Loucy (cell line): Measurements from ENCODE around the gene ATXN7L2.

Source experiments
- EZH2phosphoT487 ChIP-seq: fragments of 200-600 bp; IDR thresholded peaks from 2 replicates; pipeline ENCODE4 v1.6.1; 2018; ENCODE audit warnings: antibody characterized with exemption, mild to moderate bottlenecking, moderate library complexity, borderline replicate concordance
- TF ChIP-seq, protein P1 (sequence below): fragments of 200-600 bp; sonication (generic); conservative IDR thresholded peaks from 2 replicates; pipeline ENCODE4 v1.5.1; 2014; ENCODE audit warnings: mild to moderate bottlenecking, antibody characterized with exemption, low read length

DNA sequence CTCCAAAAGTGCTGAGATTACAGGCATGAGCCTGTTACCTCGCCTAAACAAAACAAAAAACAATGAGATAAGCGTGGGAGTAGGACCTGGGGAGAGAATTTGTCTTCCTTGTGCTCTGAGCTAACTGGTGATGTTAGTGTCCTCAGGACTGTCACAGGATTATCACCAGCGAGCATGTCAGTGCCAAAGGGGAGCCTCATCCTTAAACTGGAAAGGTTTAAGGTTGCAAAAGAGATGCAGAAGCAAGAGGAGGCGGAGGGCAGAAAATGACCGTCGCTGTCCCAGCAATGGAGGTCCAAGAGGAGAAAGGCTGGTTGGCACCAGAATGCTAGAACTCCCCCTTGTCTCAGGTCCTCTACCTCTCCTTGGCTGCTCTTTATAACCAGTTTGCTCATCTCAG lies 13.5 kb upstream of the ATXN7L2 start:
- no peak for TF ChIP-seq EZH2phosphoT487
- TF ChIP-seq, protein P1, sequence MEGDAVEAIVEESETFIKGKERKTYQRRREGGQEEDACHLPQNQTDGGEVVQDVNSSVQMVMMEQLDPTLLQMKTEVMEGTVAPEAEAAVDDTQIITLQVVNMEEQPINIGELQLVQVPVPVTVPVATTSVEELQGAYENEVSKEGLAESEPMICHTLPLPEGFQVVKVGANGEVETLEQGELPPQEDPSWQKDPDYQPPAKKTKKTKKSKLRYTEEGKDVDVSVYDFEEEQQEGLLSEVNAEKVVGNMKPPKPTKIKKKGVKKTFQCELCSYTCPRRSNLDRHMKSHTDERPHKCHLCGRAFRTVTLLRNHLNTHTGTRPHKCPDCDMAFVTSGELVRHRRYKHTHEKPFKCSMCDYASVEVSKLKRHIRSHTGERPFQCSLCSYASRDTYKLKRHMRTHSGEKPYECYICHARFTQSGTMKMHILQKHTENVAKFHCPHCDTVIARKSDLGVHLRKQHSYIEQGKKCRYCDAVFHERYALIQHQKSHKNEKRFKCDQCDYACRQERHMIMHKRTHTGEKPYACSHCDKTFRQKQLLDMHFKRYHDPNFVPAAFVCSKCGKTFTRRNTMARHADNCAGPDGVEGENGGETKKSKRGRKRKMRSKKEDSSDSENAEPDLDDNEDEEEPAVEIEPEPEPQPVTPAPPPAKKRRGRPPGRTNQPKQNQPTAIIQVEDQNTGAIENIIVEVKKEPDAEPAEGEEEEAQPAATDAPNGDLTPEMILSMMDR: no peak
